GM19239 (cell line): ENCODE results near the gene COPS8.

ENCODE experiments used
- DNase-seq: peaks from one replicate; pipeline ENCODE4 v3.0.0; 2011; ENCODE audit warnings: low spot score; ENCODE audit not compliant: insufficient read length
- FAIRE-seq: peaks from 2 replicates; lab custom pipeline; 2011; peaks lifted over from hg19 to GRCh38; lab: Jason Lieb, UNC

The COPS8 gene

DNA sequence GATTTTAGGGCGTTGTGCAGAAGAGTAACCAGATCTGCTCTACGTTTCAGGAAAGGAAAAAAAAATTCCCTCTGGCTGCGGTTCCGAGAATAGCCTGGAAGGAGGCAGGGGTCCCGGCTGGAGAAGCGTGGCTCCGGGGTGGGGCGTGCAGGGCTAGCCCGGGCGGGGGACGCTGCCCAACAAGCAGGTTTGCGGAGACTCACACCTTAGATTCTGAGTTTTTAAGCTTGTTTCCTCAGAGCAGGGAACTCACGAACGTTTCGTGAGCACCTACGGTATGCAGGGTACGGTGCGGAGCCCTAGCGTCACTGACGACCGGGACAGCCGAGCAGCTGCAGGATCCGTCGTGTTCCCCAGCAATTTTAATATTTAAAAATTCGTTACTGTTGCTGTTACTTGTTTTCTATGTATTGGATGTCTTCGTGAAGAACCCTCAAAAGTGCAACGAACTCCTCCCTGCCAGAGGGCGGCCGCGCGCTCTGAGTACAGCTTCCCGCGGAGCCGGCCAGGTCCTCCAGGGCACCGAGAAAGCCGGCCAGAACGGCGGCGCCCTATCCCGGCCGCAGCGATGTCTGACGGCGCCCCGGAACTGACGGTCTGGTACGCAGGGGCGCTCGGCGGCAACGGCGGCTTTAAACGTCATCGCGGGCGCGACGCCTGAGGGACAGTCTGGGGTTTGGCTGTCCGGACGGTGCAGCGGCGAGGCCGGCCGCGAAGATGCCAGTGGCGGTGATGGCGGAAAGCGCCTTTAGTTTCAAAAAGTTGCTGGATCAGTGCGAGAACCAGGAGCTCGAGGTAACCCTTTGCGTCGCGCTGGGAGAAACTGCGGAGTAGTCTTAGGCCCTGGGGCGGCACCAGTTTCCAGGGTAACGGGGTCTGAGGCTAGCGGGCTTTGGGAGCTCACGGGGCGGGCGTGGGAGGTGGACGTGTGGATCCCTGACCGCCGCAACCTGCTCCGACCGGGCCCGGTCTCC is at the start of gene COPS8:
COPS8 (plus strand) TSS at position 642 of the 974 bp plus-strand sequence; CDS start at position 718, 76 bp downstream.
- DNase-seq (peak; percentile 88), FAIRE-seq (peak; percentile 96)

DNA sequence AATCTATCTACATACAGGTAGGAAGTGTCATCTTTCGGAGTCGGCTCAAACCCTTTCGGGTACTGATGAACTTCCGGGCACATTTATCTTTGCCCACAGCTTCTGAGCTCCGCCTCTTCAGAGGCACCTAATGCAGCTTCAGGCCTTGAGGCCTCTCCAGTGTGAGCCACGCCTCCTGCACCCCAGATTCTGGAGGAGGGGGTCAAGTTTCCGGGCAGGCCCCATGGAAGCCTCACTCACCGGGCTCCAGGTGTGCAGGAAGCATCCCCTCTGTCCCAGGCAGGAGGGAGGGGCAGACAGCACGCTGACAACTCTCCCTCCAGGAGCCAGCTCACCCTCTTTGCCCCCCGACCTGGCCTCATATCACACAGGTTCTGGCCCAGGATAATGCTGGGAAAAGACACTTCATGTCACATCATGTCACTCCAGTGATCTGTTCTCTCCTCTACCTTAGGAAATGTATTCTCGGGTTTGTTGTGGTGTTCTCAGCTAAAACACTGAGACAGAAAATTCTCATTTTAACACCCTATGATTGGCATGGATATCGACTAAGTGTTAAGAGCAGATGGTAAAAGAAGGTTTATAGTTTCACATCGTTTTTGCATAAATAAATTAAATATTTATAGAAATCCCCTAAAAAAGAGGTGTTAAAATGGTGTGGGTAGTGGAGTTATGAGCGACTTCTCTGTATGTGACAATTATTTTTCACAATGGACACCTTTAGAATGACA is 46.2 kb upstream of the COPS8 start:
- FAIRE-seq (no peak), DNase-seq (no peak)

DNA sequence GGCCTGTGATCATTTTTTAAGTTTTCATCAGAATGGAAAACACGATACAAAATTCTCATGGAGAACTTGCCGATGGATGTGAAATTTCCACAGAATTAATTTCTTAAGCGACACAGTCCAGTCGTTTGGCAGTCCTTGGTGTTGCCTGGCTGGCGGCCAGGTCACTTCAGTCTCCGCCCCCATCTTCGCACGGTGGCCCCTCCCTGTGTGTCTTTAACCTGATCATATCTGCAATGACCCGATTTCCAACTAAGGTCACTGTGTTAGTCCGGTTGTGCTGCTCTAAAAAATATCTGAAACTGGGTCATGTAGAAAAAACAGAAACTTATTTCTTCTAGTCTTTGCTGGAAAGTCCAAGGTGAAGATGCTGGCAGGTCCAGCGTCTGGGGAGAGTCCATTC is 44.5 kb upstream of the COPS8 start:
- DNase-seq (no peak), FAIRE-seq (no peak)

DNA sequence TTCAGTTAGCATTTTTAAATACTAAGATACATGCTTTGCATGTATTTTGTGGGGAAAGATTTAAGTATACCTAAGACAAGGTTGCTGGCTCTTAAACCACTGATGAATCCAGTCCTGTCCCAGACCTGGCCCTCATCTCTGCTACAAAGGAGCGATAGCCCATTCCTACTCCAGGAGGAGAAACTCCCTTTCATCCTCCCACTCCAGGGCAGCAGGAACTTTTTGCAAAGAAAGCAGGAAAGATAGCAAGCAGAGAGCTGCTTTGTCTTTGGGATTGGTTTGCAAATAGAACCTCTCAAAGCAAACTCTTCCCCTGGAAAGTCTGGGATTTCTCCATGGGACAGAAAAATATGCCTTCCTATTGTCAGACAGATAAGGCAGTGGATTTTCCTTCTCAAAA is 43.6 kb upstream of the COPS8 start:
- DNase-seq (no peak), FAIRE-seq (no peak)

DNA sequence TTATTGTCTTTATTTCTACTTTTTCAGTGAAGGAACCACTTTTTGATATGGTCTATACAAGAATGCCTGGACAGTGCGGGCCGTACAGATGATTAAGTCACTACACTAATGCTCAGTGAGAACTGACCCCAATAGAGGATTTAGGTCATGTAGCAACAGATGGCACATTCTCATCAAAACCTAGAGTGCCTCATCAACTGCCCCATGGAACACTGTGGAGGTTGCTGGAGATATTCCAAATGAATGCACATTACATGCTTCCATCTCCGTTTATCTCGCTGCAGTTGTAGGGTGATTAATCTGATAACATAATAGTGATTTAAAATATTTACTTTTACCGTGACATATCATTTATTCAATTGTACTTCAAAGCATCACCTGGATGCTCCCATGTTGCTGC is 41.8 kb upstream of the COPS8 start:
- DNase-seq (no peak), FAIRE-seq (no peak)

DNA sequence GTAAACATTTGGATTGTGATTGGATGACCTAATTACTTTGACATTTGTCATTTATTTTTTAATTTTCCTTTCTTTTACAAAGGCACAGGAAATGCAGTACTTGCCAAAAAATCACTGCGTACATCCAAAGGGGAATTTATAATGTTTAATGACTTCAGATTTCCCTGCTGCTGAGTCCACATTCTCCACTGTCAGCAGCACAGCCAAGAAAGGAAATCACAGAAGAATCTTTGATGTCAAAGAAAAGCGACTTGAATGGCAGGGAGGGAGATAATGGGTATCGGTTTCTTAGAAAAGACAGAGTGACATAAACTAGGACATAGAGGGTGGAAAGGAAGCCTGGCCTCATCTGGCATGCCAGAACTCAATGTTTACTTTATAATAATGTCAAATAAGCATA is 41.4 kb upstream of the COPS8 start:
- DNase-seq (no peak), FAIRE-seq (no peak)

DNA sequence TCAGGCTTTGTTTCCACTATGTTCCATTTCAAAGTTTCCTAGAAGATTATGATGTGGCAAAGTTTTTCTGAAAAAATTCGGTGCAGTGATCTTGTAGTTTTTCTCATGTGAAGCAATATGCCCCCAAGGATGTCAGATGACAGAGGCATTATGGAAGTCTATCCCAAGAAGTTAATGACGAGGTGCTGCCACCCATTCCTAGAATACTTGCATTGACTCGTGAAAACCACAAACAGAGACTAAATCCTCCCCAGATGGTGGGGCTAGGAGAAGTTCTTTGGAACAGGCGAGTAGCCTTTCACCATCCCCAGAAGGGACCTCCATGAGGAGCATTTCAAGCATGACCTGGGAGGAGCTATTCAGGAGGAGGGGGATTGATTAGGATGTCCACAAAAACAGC is 40.2 kb upstream of the COPS8 start:
- FAIRE-seq (no peak), DNase-seq (no peak)

DNA sequence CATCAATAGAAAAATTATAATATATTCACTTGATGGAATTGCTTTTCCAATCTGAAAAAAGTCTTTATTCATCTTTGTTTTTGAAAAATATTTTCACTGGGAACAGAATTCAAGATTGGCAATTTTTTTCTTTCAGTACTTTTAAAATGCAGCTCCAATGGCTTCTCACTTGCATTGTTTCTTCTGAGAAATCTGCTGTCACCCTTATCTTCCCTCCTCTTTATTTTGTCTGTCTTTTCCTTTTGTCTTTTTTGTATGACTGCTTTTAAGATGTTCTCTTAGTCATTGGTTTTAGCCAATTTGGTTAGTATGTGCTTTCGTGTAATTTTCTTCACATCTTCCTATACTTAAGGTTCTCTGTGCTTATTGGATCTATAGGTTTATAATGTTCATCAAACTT is 37.1 kb upstream of the COPS8 start:
- FAIRE-seq, result no peak

DNA sequence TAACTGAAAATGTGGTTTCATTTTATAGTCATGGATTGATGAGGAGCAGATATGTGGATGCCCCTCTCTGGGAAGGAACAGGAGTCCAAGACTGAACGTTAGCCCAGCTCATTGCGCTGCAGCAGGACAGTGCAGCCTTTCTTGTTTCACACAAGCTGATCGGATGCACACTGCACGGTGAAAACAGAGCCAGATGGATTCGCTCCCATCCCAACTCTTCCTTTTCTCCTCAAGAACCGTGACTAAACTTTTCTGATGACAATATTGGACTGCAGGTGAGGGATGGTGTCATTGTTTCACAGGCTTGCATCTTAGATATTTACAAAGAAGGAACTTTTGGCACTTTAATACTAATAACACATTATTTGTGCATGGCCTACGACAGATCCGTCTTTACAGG is 33.8 kb upstream of the COPS8 start:
- FAIRE-seq, result no peak
- DNase-seq, result no peak

More for the DNA sequence above, 37.1 kb upstream of the COPS8 start:
- no peak for DNase-seq

DNA sequence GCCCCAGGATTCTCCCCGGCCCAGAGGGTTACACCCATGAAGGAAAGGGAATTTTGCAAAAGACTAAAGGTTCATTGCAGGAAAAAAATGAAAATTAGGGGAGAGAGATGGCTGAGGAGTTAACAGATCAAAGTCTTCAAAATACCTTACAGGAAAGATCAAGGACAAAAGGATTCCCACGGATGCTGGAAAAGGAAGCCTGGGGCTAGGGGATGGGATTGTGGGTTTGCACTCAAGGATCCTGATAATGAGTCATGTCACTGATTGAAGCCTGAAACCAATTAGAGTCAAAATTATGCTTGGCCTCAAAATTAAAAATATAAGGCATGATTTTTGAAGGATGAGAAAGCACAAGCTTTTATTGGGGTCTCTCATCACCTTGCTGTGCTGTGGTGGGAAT is 32.6 kb upstream of the COPS8 start:
- DNase-seq (no peak), FAIRE-seq (no peak)

DNA sequence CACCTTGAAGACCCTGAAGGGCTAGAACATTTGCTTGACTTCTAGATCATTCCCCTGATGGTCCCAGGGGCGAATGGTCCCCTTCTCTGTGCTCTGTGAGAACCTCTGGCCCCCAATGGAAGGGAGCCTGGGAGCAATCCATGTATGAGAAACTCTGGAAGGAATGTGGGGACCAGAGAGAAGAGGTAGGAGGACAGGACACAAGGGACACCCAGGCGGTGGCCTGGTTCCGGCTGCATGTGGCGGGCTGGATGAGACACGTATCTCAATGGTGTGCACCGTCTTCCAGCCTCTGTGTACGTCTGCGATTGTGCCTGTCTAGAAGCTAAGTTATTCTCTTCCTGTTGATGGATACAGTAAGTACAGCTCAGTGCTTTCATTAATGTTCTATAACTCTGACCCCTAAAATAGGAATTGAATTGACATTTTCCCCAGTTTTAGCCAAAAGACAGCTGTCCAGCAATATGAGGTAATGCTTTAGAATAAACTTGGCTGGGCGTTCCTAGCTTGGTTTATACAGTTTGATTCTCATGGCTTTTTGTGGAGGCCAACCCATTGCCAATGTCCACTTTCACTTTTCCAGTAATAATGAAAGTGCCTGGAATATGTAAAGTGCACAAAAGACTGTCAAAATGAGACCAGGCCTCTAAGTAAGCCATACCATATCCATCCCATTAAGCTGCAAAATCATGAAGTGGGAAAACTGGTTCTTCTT is 30.1 kb upstream of the COPS8 start:
- FAIRE-seq (no peak), DNase-seq (no peak)

DNA sequence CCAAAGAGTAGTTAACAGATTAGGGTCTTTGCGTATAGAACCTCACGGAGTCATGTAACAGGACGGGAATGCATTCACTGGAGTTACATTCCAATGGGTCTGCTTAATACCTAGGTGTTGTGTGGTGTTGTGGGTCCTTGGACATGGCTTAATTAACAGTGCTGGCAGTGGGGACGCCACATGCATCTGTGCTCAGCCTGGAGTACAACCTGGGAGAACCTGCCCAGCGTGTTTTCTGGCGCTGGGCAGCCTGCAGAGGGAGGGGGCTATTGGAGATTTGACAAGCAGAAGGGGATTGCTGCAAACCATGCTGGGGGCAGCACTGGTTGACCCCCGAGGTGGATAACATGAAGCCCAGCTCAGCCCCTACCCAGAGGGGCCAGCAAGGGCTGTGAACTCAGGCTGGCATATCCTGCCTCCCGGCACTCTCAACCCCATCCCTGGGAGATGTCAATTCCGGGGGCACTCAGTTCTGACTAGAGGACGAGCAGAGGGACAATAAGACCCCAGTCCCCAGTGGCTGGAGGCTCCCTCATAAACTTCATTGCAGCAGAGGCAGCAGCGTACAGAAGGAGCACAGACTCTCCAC is 29.3 kb upstream of the COPS8 start:
- no peak for DNase-seq
- FAIRE-seq, result no peak

DNA sequence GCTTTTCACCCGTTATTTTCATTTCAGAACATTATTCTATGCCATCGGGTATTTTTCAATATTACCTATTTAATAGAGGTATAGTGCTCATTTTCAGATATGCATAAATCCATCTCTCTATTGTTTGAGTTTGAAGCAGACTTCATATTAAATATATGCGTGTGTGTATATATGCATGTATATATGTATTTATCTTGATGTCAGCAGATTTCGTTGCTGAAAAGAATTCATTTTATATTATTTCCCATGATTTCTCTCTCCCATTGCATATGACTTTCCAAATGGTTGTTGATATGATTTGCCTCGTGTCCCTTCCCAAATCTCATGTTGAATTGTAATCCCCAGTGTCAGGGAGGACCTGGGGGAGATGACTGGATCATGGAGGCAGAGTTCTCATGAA is 28.6 kb upstream of the COPS8 start:
- no peak for FAIRE-seq
- DNase-seq, result no peak

DNA sequence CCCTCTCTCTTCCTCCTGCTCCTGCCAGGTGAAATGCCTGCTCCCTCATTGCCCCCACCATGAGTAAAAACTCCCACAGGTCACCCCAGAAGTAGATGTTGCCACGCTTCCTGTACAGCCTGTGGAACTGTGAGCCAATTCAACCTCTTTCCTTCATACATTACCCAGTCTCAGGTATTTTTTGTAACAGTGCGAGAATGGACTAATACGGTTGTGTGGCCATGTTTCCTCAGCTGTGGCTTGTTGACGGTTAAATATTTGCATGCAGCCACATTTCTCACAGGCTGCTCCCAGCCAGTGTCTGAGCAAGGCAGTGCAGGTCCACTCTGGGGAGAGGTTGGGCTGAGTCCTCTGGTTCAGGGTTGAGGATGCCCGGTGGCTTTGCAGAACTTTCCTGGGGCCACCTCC is 27.8 kb upstream of the COPS8 start:
- FAIRE-seq, result peak; percentile 99

DNA sequence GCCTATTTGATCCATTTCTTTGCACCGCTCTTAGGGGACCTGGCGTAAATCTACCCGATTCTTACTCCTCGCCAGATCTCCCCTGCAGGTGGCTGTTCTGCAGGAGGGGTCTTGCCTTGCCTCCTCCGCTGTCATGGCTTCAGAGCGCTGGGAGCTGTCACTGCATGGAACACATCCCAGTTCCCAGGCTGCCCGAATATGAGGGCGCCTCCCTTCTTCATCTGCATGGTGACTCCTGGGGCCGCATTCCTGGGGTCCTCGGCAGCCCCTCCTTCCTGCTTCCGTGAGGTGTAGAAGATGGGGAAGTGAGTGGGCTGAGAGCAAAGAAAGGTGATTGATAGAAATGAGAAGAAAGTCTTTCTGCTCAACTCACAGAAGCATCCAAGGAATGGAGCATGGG is 27.3 kb upstream of the COPS8 start:
- no peak for FAIRE-seq
- DNase-seq, result no peak

More for the DNA sequence above, 27.8 kb upstream of the COPS8 start:
- peak; percentile 30 for DNase-seq

DNA sequence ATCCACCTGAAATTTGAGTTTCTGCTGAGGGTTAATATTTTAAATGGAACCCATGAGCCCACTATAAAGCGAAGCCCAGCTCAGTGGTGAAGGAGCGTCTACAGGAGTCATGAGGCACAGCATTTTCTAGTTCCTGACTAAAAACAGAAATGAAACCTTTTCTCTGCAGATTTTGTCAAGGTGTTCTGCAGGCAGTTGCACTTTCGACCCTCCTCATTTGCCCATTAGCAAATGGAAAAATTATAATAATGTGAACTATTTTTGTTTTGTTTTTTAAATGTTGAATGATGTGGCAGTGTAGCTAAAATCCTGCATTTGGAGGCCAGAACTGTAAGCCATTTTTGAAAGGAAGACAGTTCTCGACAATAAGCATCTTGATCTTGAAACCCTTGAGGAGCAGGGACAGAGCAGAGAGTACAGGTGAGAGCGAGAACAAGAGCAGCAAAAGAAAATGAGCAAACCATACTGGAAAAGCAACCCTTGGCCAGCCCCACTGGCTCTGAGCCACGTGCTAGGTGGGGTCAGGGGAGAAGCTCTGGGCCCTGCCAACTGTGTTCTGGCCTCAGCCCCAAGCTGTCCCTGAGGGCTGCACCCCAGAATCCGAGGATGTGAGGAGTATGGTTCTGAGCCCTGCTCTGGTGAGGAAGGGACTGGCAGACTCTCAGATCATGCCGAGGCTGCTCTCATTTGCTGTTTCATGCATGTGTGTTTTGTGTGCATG is 26.4 kb upstream of the COPS8 start:
- DNase-seq, result peak; percentile 33
- peak; percentile 98 for FAIRE-seq

DNA sequence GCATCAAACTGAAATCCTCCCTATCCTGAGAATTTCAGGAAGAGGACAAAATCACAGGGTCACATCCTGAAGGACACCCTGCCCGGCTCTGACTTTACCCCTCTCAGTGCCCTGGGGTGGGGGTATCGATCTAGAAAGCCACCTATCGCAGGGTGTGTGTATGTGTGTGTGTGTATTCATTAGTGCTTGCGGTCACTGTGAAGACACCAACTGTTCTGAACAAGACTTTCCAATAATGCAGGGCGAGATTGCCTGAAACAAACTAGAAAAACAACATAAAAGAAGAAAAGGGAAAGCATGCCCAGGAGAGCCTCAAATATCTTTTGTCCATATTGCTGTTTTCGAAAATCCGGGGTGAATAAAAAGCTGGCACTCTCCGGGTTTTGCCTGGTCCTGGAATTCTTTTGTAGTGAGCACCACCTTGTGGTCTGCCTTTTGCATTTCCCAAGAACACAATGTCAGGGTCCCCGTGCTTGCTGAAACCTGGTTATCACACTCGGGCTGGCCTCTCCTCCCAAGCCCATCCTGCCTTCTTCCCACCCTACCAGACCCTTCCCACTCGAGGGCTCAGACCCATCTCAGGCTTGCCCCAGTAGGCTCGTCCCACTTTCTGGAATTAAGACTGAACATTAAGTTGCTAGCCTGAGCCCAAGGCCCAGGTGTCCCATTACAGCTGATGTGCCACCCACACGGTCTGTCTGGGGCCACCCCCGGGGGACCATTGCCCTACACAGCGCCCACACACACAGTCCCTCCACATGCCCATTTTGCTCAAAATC is 25.0 kb upstream of the COPS8 start:
- FAIRE-seq (peak; percentile 97), DNase-seq (no peak)

DNA sequence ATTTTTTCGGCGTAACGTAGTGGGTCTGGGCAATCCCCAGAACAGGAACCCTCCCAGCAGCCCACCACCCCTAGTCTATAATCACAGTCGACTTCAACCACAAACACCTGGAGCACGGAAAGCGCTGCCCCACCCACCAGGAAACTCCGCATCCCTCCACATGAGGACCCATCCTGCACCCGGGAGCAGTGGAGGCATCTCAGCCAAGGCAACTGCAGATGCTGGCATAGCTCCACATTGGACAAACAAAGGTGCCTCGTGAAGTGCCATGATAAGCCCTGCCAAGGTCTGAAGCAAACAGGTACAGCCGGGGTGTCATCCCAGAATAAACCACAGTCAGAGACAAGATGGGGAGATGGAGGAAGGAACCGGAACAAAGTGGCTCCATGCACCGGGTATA is 24.3 kb upstream of the COPS8 start:
- no peak for FAIRE-seq
- DNase-seq, result no peak

DNA sequence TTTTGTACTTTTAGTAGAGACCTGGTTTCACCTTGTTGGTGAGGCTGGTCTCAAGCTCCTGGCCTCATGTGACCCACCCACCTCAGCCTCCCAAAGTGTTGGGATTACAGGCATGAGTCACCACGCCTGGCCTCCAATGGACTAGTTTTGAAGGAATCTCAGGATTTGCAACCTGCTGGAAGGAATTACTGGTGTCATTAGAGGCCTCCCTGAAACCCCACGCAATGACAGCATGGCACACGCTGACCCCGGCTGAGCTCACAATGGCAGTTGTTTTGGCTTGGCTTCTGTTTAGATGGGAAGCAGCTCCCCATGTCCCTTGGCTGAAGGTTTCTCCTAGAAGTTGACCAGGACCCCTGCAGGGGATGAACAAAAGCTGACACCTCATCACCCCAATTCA is 23.1 kb upstream of the COPS8 start:
- DNase-seq (no peak), FAIRE-seq (no peak)
